ENCODE data around the gene CPT1B.
A peak's percentile ranks its signal among the peaks of the same experiment; 100 is the strongest.
"Not testable (repeated sequence)": the region's sequence is repeated elsewhere in the genome, so short reads cannot be mapped to it uniquely, and the experiment has no call there.

The CPT1B gene

DNA sequence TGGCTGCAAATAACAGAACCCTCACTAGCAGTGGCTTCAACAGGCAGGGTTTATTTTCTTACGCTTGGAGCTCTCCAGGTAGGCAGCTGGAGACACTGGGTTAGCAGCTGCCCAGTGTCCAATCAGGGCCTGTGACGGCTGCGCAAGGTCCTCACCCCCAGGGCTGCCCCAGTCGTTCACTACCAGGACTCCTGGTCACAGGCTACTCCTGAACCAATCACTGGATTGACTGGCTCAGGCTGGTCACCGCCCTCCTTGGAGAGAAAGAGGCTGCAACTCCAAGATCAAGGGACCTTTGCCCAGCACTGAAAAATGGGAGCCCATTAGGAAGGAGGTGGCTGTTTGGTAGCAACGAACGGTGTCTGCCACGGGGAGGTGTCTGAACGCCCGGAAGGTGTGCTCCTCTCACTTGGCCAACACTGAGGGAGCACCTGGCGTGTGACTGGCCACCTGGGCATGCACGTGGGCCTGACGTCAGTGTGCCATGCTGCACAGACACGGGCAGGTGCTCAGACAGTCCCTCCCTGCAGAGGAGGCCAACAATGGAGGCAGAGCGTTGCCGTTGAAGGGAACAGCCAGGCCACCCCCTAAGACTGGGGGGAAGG lies 44.6 kb upstream of the CPT1B start:
- DNase-seq (ENCODE audit: extremely low read depth, low read depth) = no peak

DNA sequence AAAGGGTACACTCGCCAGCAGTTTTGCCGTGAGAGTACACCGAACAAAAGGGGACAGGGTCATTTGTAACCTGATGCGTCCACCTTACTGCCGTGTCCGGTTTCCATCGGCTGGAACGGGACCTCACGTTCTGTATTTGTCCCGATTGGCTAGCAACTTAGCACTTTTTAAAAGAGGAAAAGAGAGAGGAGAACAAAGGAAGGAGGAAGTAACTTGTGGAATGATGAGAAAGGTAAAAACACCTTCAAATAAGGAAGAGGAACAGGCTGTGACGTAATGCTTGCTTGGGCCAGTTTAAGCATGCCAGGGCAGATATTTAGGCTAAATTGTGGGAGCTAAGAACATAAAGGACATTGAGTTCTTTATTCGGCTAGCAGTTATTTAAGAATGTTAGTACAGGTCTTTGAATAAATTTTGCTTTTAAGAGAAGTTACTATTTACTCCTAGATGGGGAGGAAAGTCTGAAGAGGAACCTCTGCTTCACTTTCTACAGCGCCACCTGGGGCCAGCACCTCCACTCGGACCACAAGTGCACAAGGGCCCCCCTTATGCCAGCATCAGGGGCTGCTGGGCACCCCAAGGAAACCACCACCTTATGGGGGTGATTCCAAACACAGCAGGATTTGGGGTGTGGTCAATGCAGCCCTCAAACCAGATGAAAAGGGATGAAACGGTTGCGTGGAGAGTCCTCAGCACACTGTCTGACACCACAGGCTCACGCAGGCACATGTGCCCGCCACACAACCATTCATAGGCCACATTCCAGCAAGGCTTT lies 43.9 kb upstream of the CPT1B start:
- DNase-seq (ENCODE audit: extremely low read depth, low read depth) = no peak
- TF ChIP-seq, protein P1, sequence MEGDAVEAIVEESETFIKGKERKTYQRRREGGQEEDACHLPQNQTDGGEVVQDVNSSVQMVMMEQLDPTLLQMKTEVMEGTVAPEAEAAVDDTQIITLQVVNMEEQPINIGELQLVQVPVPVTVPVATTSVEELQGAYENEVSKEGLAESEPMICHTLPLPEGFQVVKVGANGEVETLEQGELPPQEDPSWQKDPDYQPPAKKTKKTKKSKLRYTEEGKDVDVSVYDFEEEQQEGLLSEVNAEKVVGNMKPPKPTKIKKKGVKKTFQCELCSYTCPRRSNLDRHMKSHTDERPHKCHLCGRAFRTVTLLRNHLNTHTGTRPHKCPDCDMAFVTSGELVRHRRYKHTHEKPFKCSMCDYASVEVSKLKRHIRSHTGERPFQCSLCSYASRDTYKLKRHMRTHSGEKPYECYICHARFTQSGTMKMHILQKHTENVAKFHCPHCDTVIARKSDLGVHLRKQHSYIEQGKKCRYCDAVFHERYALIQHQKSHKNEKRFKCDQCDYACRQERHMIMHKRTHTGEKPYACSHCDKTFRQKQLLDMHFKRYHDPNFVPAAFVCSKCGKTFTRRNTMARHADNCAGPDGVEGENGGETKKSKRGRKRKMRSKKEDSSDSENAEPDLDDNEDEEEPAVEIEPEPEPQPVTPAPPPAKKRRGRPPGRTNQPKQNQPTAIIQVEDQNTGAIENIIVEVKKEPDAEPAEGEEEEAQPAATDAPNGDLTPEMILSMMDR (IDR thresholded peaks at IDR 0.05; ENCODE audit: low read depth, low read length) = peak; percentile 7

More for the DNA sequence above, 44.6 kb upstream of the CPT1B start:
- TF ChIP-seq, protein P1 (IDR thresholded peaks at IDR 0.05; ENCODE audit: low read depth, low read length) = no peak

DNA sequence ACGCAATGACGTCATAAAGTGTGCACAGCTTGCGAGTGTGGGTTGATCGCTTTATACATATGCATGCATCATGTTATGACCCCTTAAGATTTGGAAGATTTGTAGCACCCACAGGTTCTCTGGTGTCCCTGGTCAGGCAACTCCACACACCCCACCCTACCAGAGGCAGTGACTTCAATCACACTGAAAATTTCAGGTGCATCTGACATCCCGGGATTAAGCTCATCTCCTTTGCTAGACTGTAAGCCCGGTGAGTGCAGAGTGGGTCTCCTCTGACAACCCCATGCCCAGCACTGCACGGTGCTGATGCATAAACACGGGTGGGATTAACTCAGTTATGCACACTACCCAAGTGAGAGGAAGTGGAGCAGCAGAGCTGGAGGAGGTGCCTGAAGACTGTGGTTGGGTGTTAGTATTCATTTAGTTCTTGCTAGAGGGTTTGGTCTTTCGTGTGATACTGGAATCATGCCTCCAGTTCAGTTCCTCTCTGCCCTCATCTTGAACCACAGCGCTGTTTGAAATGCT lies 43.2 kb upstream of the CPT1B start:
- DNase-seq (ENCODE audit: extremely low read depth, low read depth) = no peak
- TF ChIP-seq, protein P1 (IDR thresholded peaks at IDR 0.05; ENCODE audit: low read depth, low read length) = no peak

DNA sequence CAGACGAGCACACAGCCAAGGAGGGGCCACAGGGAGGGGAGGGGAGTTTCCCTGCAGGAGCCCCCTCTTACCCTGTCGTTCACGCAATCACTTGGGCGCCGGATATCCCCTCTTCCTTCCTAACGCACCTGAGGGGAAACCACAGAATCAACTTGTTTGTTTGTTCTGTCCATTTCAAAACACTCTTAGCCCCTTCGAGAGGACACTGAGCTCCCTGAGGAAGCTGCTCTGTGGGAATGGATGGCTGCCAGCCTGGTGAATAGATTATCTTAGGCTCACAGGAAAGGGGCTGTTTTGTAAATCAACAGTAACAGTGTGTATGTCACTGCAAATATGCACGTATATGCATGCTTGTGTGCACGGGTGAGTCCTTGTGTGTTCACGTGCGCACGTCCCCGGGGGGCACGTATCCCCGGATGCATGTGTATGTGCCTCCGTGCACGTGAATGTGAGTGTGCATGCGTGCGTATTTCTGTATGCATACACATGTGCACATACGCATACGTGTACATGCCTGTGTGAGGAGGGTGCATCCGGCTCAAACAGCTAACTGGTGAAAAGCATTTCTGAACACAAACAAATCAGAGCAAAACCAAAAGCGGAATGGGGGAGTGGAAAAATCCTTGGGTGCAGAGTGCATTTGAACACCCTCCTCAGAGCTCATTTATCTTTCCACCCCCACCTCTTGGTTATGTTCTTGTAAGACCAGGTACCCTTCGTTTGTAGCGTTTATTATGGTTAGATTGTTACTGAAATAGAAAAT lies 42.5 kb upstream of the CPT1B start:
- DNase-seq (ENCODE audit: extremely low read depth, low read depth) = no peak
- TF ChIP-seq, protein P1 (IDR thresholded peaks at IDR 0.05; ENCODE audit: low read depth, low read length) = no peak; the same call in 1 of the 2 replicates

DNA sequence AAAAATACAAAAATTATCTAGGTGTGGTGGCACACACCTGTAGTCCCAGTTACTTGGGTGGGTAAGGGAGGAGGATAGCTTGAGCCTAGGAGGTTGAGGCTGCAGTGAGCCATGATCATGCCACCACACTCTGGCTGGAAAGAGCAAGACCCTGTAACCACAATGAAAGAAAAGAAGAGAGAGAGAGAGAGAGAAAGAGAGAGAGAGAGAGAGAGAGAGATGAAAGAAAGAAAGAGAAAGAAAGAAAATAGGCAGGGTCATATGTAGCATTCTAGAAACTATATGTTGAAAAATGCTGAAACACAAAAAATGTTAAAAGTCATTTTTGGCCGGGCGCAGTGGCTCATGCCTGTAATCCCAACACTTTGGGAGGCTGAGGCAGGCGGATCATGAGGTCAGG lies 36.1 kb upstream of the CPT1B start:
- DNase-seq (ENCODE audit: extremely low read depth, low read depth) = not testable (repeated sequence)

DNA sequence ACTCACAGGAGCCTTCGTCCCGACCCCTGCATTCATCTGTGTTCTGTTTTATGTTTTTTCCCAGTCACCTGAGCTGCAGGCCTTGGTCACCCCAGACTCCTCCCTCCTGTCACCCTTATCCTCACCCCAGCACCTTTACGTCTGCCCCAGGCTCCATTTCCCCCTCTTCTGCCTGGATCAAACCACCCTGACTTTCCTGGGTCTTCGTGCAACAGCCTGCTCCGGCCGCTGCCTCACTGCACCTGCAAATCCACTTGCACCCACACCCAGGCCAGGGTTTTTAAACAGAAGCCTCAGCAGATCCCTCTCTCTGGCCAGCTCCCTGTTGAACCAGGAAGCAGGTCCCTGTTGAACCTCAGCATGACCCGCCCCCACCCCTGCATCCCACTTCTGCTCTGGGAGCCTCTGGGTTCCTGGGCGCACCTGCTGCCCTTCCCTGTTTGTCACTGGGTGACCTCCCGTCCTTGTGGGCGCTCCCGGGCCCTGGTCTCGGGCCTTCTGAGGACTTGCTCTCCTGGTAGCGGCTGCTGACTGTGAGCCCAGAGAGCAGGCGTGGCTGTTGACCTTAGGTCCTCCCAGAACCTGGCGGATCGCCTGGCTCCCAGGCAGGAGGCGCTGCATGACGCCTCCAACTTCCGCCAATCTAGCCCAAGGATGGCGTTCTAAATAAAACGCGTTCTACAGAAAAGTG lies 35.2 kb upstream of the CPT1B start:
- TF ChIP-seq, protein P1 (IDR thresholded peaks at IDR 0.05; ENCODE audit: low read depth, low read length) = no peak

DNA sequence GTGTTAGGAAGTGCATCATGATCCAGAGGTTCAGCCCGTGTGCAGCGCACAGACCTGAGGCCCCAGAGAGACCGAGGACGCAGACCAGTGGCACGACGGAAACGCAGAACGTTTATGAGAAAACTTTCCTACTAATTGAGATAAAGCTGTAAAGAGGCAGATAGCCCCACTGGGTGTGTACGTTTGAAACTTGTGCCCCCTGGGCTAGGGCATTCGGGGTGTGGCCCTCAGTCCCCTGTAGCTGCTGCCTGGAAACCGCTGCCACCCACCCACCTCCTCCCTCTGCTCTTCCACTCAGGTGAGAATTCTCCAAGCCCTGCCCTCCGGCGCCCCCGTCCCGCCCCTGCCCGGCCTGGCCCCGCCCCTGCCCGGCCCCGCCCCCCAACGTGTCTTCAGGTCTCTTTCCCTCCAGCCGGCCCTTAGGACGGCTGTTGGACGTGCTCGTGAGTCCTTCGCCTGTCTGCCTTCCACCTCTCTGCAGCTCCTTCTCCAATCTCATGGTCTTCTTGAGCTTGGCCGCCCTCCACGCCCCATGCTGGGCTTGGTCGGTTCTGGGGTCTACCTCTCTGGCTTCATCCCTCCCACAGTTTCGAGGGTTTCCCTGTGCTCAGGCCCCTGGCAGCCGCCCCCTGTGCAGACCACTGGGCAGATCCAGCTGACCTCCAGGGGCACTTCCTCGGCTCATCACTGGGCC lies 34.4 kb upstream of the CPT1B start:
- TF ChIP-seq, protein P1 (IDR thresholded peaks at IDR 0.05; ENCODE audit: low read depth, low read length) = no peak
- no peak for DNase-seq (ENCODE audit: extremely low read depth, low read depth)

More for the DNA sequence above, 35.2 kb upstream of the CPT1B start:
- no peak for DNase-seq (ENCODE audit: extremely low read depth, low read depth)

Measured in AG09319 (cell line).